HK-2 (cell line): ENCODE measurements around the gene TP53INP2.
"Not testable (repeated sequence)": the region's sequence is repeated elsewhere in the genome, so short reads cannot be mapped to it uniquely, and the experiment has no call there.

Experiments used
- DNase-seq: peaks from one replicate; pipeline ENCODE4 v3.0.0-alpha.2; 2018; ENCODE audit not compliant: unreplicated experiment

TP53INP2 gene

GRCh38 chr20:34705397-34706301 lies 1.5 kb downstream of the TP53INP2 start:
- DNase-seq = peak; percentile 30

GRCh38 chr20:34706302-34706875 lies 2.2 kb downstream of the TP53INP2 start:
- no peak for DNase-seq

- DNase-seq = no peak
These were observed 3.0 kb downstream of the TP53INP2 start for GRCh38 chr20:34706912-34707784.

- DNase-seq = peak; percentile 55
These were observed 4.5 kb downstream of the TP53INP2 start for GRCh38 chr20:34708621-34709043.

- peak; percentile 79 for DNase-seq
These were observed 5.1 kb downstream of the TP53INP2 start for GRCh38 chr20:34709044-34709830.

- DNase-seq = peak; percentile 74
These were observed 5.9 kb downstream of the TP53INP2 start for GRCh38 chr20:34709831-34710567.

GRCh38 chr20:34710568-34710839 lies 6.4 kb downstream of the TP53INP2 start:
- DNase-seq = no peak

GRCh38 chr20:34710861-34711574 lies 6.9 kb downstream of the TP53INP2 start:
- no peak for DNase-seq

- DNase-seq = no peak
These were observed 7.8 kb downstream of the TP53INP2 start for GRCh38 chr20:34711813-34712430.

- no peak for DNase-seq
These were observed 8.5 kb downstream of the TP53INP2 start for GRCh38 chr20:34712525-34713192.

GRCh38 chr20:34713194-34713943 lies 9.2 kb downstream of the TP53INP2 start:
- peak; percentile 65 for DNase-seq

- not testable (repeated sequence) for DNase-seq
These were observed 9.9 kb downstream of the TP53INP2 start for GRCh38 chr20:34713944-34714515.

- DNase-seq = no peak
These were observed 11.2 kb downstream of the TP53INP2 start for GRCh38 chr20:34715384-34715783.

GRCh38 chr20:34716921-34717229 lies 12.7 kb downstream of the TP53INP2 start:
- DNase-seq = no peak

GRCh38 chr20:34717230-34718095 lies 13.3 kb downstream of the TP53INP2 start:
- no peak for DNase-seq

GRCh38 chr20:34719242-34720017 lies 15.3 kb downstream of the TP53INP2 start:
- DNase-seq = not testable (repeated sequence)

GRCh38 chr20:34720266-34720665 lies 16.1 kb downstream of the TP53INP2 start:
- DNase-seq = no peak
